Mesenchymal stem cell (in vitro differentiated cells and primary cell): ENCODE results near the gene OOEP. TPM values are rescaled to one million over a fixed set of nuclear protein-coding genes. Genes with fewer than 3 reads are reported as not detected.
A peak's percentile ranks its signal among the peaks of the same experiment; 100 is the strongest.

Experiments
- DNase-seq: peaks from one replicate; pipeline ENCODE4 v3.0.0-alpha.2; 2013
- H2AFZ ChIP-seq: one replicate; pipeline ENCODE4 v1.6.1; 2013; ENCODE audit warnings: low read depth, mild to moderate bottlenecking, control low read depth, inconsistent platforms, low read length, moderate library complexity
- H2AK5ac ChIP-seq: 2 replicates; pipeline ENCODE4 v1.6.1; 2013; ENCODE audit warnings: low read length, moderate library complexity, mild to moderate bottlenecking, inconsistent platforms; ENCODE audit not compliant: severe bottlenecking
- H2BK120ac ChIP-seq: one replicate; pipeline ENCODE4 v1.6.1; 2013; ENCODE audit warnings: low read depth, mild to moderate bottlenecking, inconsistent platforms, low read length, moderate library complexity
- H2BK12ac ChIP-seq, 2 experiments: one replicate each; pipeline ENCODE4 v1.6.1; 2013; ENCODE audit warnings: inconsistent platforms in 2 of 2, low read length in 2 of 2, mild to moderate bottlenecking in 2 of 2, moderate library complexity in 2 of 2, control low read depth in 1 of 2
- H2BK15ac ChIP-seq: one replicate; pipeline ENCODE4 v1.6.1; 2013; ENCODE audit warnings: mild to moderate bottlenecking, low read depth, inconsistent platforms; ENCODE audit not compliant: poor library complexity, severe bottlenecking
- H2BK5ac ChIP-seq: 2 replicates; pipeline ENCODE4 v1.6.1; 2013; ENCODE audit warnings: low read depth, mild to moderate bottlenecking, low read length, control low read depth, inconsistent platforms; ENCODE audit not compliant: poor library complexity, severe bottlenecking
- H3K14ac ChIP-seq, 2 experiments: one replicate each; pipeline ENCODE4 v1.6.1; 2013; ENCODE audit warnings: inconsistent platforms in 2 of 2, low read length in 2 of 2, control low read depth in 1 of 2, mild to moderate bottlenecking in 1 of 2, moderate library complexity in 1 of 2
- H3K18ac ChIP-seq, 2 experiments: one replicate each; pipeline ENCODE4 v1.6.1; 2013; ENCODE audit warnings: inconsistent platforms in 2 of 2, low read length in 2 of 2, control low read depth in 1 of 2, low read depth in 1 of 2, mild to moderate bottlenecking in 1 of 2
- H3K23ac ChIP-seq, 2 experiments: one replicate each; pipeline ENCODE4 v1.6.1; 2013; ENCODE audit warnings: inconsistent platforms in 2 of 2, low read length in 2 of 2, mild to moderate bottlenecking in 2 of 2, moderate library complexity in 2 of 2, control low read depth in 1 of 2
- H3K27ac ChIP-seq: 2 replicates; pipeline ENCODE4 v1.5.1; 2013; ENCODE audit warnings: mild to moderate bottlenecking, moderate library complexity, low read length, control low read depth, inconsistent platforms; ENCODE audit not compliant: poor library complexity, severe bottlenecking
- H3K27me3 ChIP-seq, 2 experiments: 2 replicates each; pipeline versions ENCODE4 v1.6.1 to v1.7.0; 2013; ENCODE audit warnings: low read length in 2 of 2, mild to moderate bottlenecking in 2 of 2, moderate library complexity in 2 of 2, control low read depth in 1 of 2, inconsistent platforms in 1 of 2; ENCODE audit not compliant: control insufficient read depth in 1 of 2, insufficient read depth in 1 of 2
- H3K36me3 ChIP-seq, 2 experiments: 2 replicates each; pipeline versions ENCODE4 v1.6.1 to v1.7.0; 2013; ENCODE audit warnings: low read length in 2 of 2, control low read depth in 1 of 2, inconsistent platforms in 1 of 2, low read depth in 1 of 2, mild to moderate bottlenecking in 1 of 2; ENCODE audit not compliant: insufficient read depth in 2 of 2, control insufficient read depth in 1 of 2
- H3K4ac ChIP-seq, 2 experiments: one replicate each; pipeline ENCODE4 v1.6.1; 2013; ENCODE audit warnings: inconsistent platforms in 2 of 2, low read length in 2 of 2, mild to moderate bottlenecking in 2 of 2, moderate library complexity in 2 of 2, control low read depth in 1 of 2, low read depth in 1 of 2
- H3K4me1 ChIP-seq: 2 replicates; pipeline ENCODE4 v1.6.1; 2013; ENCODE audit warnings: low read depth, low read length, control low read depth; ENCODE audit not compliant: control insufficient read depth, insufficient read depth
- H3K4me2 ChIP-seq: 2 replicates; pipeline ENCODE4 v1.6.1; 2013; ENCODE audit warnings: low read length, mild to moderate bottlenecking, inconsistent platforms; ENCODE audit not compliant: poor library complexity, severe bottlenecking
- H3K4me3 ChIP-seq, 2 experiments: 2 replicates each; pipeline versions ENCODE4 v1.5.1 to v1.7.0; 2013; ENCODE audit warnings: low read length in 2 of 2, mild to moderate bottlenecking in 2 of 2, control low read depth in 1 of 2, low read depth in 1 of 2; ENCODE audit not compliant: insufficient read depth in 1 of 2
- H3K79me1 ChIP-seq: replicated peaks from 2 replicates; pipeline ENCODE4 v1.6.1; 2013; ENCODE audit warnings: mild to moderate bottlenecking, control low read depth, low read length, inconsistent platforms; ENCODE audit not compliant: poor library complexity, severe bottlenecking
- H3K9ac ChIP-seq: 2 replicates; pipeline ENCODE4 v1.7.0; 2013; ENCODE audit warnings: mild to moderate bottlenecking, low read length, moderate library complexity
- H3K9me3 ChIP-seq: 2 replicates; pipeline ENCODE4 v1.7.0; 2013; ENCODE audit warnings: mild to moderate bottlenecking, low read length; ENCODE audit not compliant: control insufficient read depth
- H4K8ac ChIP-seq: one replicate; pipeline ENCODE4 v1.6.1; 2013; ENCODE audit warnings: inconsistent platforms, mild to moderate bottlenecking, low read length, moderate library complexity
- H4K91ac ChIP-seq: one replicate; pipeline ENCODE4 v1.6.1; 2013; ENCODE audit warnings: mild to moderate bottlenecking, low read length, inconsistent platforms
- WGBS: methylation state at CpG from one replicate; pipeline ENCODE4 v1.1.7; 2013; ENCODE audit warnings: mixed read lengths; 5-methylcytosine and 5-hydroxymethylcytosine counted together
- polyA plus RNA-seq, 2 experiments: library from polyadenylated mRNA; stranded (reverse); fragments of 200-250 nt; gene quantifications; one replicate each; pipeline ENCODE4 v1.2.3, GENCODE V29; 2013

OOEP gene
- polyA plus RNA-seq (2013, experiment 1 of 2): not detected
- polyA plus RNA-seq (2013, experiment 2 of 2): not detected

GRCh38 chr6:73369563-73369962 lies at the start of gene OOEP:
Gene OOEP (minus strand): TSS chr6:73369897. CDS start chr6:73369792, 105 bp downstream.
- Histone ChIP-seq H3K27ac (no peak within 1 kb of the TSS), H3K23ac (no peak within 1 kb of the TSS), H3K14ac (no peak within 1 kb of the TSS), H3K4me1 (no peaks in the 10 kb centered on the region), H3K9ac (no peak within 1 kb of the TSS), H3K9me3 (peaks cover 11% of the 10 kb centered on the region), H3K4ac (no peak within 1 kb of the TSS), H3K4me2 (no peak within 1 kb of the TSS), H2BK15ac (no peak within 1 kb of the TSS), H2AFZ (no peak within 1 kb of the TSS), H4K8ac (no peak within 1 kb of the TSS), H3K18ac (no peak within 1 kb of the TSS), H2BK5ac (no peak within 1 kb of the TSS), H3K36me3 (no peaks in the 10 kb centered on the region), H3K4me3 (no peak within 1 kb of the TSS), H2BK120ac (no peak within 1 kb of the TSS), H2AK5ac (no peak within 1 kb of the TSS), H2BK12ac (no peak within 1 kb of the TSS), H3K79me1 (no peaks in the 10 kb centered on the region), H4K91ac (no peak within 1 kb of the TSS), H3K27me3 (no peaks in the 10 kb centered on the region)
- DNase-seq: no peak
- WGBS: 97% methylated on average over 36 of the region's 36 CpGs

- Histone ChIP-seq H2BK12ac (no peak overlapping the region), H2BK5ac (no peak overlapping the region), H2BK120ac (no peak overlapping the region), H3K4me1 (no peaks in the 10 kb centered on the region), H4K8ac (no peak overlapping the region), H3K36me3 (peaks cover 0 to 13% of the 10 kb centered on the region in 2 experiments), H3K4me3 (no peak overlapping the region), H2AK5ac (no peak overlapping the region), H3K79me1 (no peaks in the 10 kb centered on the region), H3K4me2 (no peak overlapping the region), H3K27me3 (no peaks in the 10 kb centered on the region), H3K4ac (no peak overlapping the region), H3K27ac (no peak overlapping the region), H2AFZ (no peak overlapping the region), H3K14ac (no peak overlapping the region), H2BK15ac (no peak overlapping the region), H3K9ac (no peak overlapping the region), H3K18ac (no peak overlapping the region), H4K91ac (no peak overlapping the region), H3K23ac (no peak overlapping the region), H3K9me3 (no peaks in the 10 kb centered on the region)
- WGBS: 98% methylated on average over 9 of the region's 11 CpGs
- peak; percentile 19 for DNase-seq
Observed at GRCh38 chr6:73418081-73418741, 48.5 kb upstream of the OOEP start.

DNA sequence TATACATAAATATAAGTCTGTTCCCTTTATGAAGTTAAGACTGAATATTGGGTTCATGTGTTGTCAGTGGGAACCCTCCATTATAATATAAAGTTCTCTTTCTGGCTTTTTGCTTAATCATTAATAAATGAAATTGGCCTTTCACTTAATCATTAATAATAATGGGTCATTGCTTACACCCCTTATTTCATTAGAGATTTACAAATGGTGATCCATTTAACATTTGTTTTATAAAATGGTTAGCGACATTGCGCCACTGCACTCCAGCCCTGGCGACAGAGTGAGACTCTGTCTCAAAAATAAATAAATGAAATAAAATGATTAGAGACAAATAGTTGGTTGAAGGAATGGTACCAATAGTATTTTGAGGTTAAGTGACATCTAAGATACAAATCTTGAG lies 43.4 kb upstream of the OOEP start:
- Histone ChIP-seq H3K18ac (no peak overlapping the region), H2BK12ac (no peak overlapping the region), H4K91ac (no peak overlapping the region), H3K9me3 (no peaks in the 10 kb centered on the region), H3K23ac (no peak overlapping the region), H3K4me3 (no peak overlapping the region), H4K8ac (no peak overlapping the region), H2AK5ac (no peak overlapping the region), H2AFZ (no peak overlapping the region), H3K27ac (no peak overlapping the region), H3K36me3 (no peaks in the 10 kb centered on the region), H3K14ac (no peak overlapping the region), H3K4ac (no peak overlapping the region), H3K9ac (no peak overlapping the region), H3K4me1 (no peaks in the 10 kb centered on the region), H3K4me2 (no peak overlapping the region), H3K79me1 (no peaks in the 10 kb centered on the region), H2BK15ac (no peak overlapping the region), H3K27me3 (no peaks in the 10 kb centered on the region), H2BK120ac (no peak overlapping the region), H2BK5ac (no peak overlapping the region)
- DNase-seq: no peak
- WGBS: 100% methylated on average over 3 of the region's 3 CpGs

DNA sequence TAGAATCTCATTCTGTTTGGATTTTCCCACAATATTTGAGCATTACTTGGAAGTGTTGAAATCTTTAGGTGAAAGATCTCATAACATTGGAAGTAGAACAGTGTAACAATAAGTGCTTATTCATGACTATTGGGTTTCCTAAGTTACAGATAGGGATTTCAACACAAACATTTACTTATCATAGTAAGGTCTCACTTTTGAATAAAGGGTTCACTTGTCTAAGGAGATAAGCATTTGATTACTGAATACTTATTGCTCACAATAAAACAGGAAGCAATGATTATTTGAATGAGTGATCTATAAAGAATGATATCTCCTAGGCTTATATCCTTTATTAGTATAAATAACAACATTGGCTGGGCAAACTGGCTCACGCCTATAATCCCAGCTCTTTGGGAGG lies 39.7 kb upstream of the OOEP start:
- H3K9me3 ChIP-seq: no peaks in the 10 kb centered on the region
- H2BK15ac ChIP-seq: no peak overlapping the region
- no peak for DNase-seq
- 80% methylated on average over 1 of the region's 1 CpG for WGBS
- no peak overlapping the region for H3K9ac ChIP-seq
- H4K8ac ChIP-seq: no peak overlapping the region
- no peak overlapping the region for H2AK5ac ChIP-seq
- H3K27ac ChIP-seq: no peak overlapping the region
- no peak overlapping the region for H3K14ac ChIP-seq
- no peaks in the 10 kb centered on the region for H3K36me3 ChIP-seq
- H3K27me3 ChIP-seq: no peaks in the 10 kb centered on the region
- H3K23ac ChIP-seq: no peak overlapping the region
- H4K91ac ChIP-seq: no peak overlapping the region
- no peak overlapping the region for H3K18ac ChIP-seq
- H2AFZ ChIP-seq: no peak overlapping the region
- H2BK120ac ChIP-seq: no peak overlapping the region
- no peaks in the 10 kb centered on the region for H3K79me1 ChIP-seq
- no peak overlapping the region for H3K4ac ChIP-seq
- no peaks in the 10 kb centered on the region for H3K4me1 ChIP-seq
- H3K4me3 ChIP-seq: no peak overlapping the region
- no peak overlapping the region for H2BK12ac ChIP-seq
- H3K4me2 ChIP-seq: no peak overlapping the region
- no peak overlapping the region for H2BK5ac ChIP-seq
